ENCODE data around the gene PDE8B.
"Not testable (repeated sequence)": the region's sequence is repeated elsewhere in the genome, so short reads cannot be mapped to it uniquely, and the experiment has no call there.

Gene PDE8B

GRCh38 chr5:77449981-77450380, 239.5 kb downstream of the PDE8B start:
- DNase-seq: no peak

GRCh38 chr5:77452351-77452750, 241.9 kb downstream of the PDE8B start:
- no peak for DNase-seq

GRCh38 chr5:77454123-77454522, 243.6 kb downstream of the PDE8B start:
- no peak for DNase-seq

- no peak for DNase-seq
Observed at GRCh38 chr5:77461287-77461686, 250.8 kb downstream of the PDE8B start.

- DNase-seq: no peak
Observed at GRCh38 chr5:77463905-77464304, 253.4 kb downstream of the PDE8B start.

GRCh38 chr5:77468875-77469274, 258.4 kb downstream of the PDE8B start:
- not testable (repeated sequence) for DNase-seq

GRCh38 chr5:77475041-77475440, 264.6 kb downstream of the PDE8B start:
- DNase-seq: not testable (repeated sequence)
